GM23248 (cell line): ENCODE data around the gene MRPS5.

Source experiments
- EZH2 ChIP-seq: fragments of 200-600 bp; sonication (generic); IDR thresholded peaks from 2 replicates; pipeline ENCODE4 v1.6.1; 2018; ENCODE audit warnings: antibody characterized with exemption, mild to moderate bottlenecking; ENCODE audit not compliant: insufficient read depth, poor library complexity, severe bottlenecking
- EZH2phosphoT487 ChIP-seq: fragments of 200-600 bp; sonication (generic); IDR thresholded peaks from 2 replicates; pipeline ENCODE4 v1.6.1; 2018; ENCODE audit warnings: antibody characterized with exemption, moderate library complexity, mild to moderate bottlenecking, low read depth; ENCODE audit not compliant: insufficient read depth

DNA sequence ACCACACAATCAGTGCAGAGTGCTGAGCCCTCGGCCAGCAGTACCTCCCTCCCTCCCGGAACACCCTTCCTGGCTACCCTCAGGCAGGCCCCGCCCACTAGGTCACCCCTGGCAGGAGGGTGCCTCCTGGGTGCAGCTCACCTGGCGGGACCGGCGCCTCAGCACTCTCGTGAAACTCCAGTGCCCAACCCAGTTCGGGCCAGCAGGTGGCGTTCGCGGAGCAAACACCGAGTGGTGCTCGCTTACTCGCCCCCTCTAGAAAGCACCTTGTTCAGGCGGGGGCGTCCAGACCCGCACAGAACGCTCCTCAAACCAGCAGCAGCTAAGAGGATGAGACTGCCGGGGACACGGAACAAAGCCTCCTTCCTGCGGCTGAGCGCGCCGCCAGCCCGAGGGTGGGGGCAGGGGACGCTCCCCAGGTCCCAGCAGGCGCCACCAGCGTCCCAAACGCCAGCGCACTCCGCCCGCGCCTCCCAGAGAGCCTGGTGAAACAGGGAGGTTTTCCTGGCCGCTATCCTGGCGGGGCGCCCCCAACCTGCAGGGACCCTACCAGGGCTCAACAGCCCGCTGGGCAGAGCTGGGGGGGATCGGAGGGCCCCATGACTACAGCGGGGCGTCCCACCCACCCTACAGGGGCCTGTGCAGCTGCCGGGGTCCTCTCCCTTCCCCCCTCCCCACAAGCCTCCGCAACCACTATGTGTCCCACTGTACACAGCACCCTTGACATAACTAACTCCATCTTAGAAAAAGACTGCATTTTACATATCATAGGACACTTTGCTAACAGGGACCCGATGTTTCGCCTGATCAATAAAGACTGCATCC, 44.7 kb downstream of the MRPS5 start:
- TF ChIP-seq EZH2phosphoT487 (no peak), EZH2 (no peak)
